C4-2B (cell line): ENCODE measurements around the gene CYP2B6.

Experiments
- CTCF ChIP-seq: fragments of 450-650 bp; conservative IDR thresholded peaks from 2 replicates; pipeline ENCODE4 v1.5.1; 2017; ENCODE audit warnings: mild to moderate bottlenecking
- ZFX ChIP-seq: fragments of 450-650 bp; IDR thresholded peaks from 2 replicates; pipeline ENCODE4 v1.6.1; 2017

DNA sequence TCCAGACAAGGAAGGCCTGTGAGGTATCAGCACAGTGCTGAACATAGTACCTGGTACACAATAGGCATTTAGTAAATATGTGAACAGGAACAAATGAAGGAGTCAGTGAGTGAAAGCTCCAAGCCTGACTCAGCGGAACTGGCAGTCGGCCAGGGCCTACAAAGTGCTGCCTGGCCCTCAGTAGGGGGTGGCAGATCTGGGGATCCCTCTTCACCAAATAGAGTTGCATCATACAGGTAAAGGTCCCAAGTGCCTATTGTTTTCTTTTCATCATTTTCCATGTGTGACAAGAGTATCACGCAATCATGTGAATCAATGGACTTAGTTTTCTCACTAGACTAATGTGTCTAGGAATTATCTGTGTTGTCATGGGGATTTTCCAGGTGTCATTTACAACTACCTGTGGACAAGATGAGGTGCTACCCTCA lies 9.2 kb downstream of the CYP2B6 start:
- TF ChIP-seq CTCF (no peak), ZFX (no peak)
